Fibroblast of lung (primary cell): ENCODE measurements around the gene CHRM1.

Experiments
- EZH2 ChIP-seq: IDR thresholded peaks from 2 replicates; pipeline ENCODE4 v1.5.1; 2012; ENCODE audit warnings: low read length, control low read depth, mild to moderate bottlenecking; ENCODE audit errors: missing control alignments
- TF ChIP-seq, protein P1 (sequence below), 2 donors: IDR thresholded peaks in 1 of 2; conservative IDR thresholded peaks in 1 of 2; 1 replicate in 1 of 2; 2 replicates in 1 of 2; pipeline ENCODE4 v1.5.1; 2011 to 2012; ENCODE audit warnings: low read length in 2 of 2, control low read depth in 1 of 2, inconsistent platforms in 1 of 2, low read depth in 1 of 2, mild to moderate bottlenecking in 1 of 2

DNA sequence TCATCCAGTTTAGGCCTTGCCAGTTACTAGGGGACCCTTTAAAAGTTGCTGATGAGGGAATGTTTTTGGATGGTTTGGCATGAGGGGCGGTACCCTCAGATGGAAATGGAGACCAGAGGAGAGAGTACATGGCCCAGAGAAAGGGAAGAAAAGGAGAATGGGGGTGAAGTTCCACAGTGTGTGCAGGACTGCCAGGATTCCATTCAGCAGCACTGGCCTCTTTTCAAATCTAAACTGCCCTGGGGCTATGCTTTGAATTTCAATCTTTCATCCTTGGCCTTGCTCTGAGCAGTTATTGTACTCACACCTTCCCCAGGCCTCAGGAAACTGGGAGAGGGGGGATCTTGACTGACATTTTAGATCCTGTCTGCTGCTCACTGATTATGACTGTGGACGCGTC is 37.5 kb downstream of the CHRM1 start:
- TF ChIP-seq, protein P1, sequence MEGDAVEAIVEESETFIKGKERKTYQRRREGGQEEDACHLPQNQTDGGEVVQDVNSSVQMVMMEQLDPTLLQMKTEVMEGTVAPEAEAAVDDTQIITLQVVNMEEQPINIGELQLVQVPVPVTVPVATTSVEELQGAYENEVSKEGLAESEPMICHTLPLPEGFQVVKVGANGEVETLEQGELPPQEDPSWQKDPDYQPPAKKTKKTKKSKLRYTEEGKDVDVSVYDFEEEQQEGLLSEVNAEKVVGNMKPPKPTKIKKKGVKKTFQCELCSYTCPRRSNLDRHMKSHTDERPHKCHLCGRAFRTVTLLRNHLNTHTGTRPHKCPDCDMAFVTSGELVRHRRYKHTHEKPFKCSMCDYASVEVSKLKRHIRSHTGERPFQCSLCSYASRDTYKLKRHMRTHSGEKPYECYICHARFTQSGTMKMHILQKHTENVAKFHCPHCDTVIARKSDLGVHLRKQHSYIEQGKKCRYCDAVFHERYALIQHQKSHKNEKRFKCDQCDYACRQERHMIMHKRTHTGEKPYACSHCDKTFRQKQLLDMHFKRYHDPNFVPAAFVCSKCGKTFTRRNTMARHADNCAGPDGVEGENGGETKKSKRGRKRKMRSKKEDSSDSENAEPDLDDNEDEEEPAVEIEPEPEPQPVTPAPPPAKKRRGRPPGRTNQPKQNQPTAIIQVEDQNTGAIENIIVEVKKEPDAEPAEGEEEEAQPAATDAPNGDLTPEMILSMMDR (conservative IDR thresholded peaks at IDR 0.05 in 1 of 2, IDR thresholded peaks at IDR 0.05 in 1 of 2; ENCODE audit: low read depth in 1 of 2, low read length in 2 of 2) = no peak
- no peak for TF ChIP-seq EZH2
